Right hindlimb (tissue), 1 donor: Measurements from ENCODE around the gene RGPD8.

Source experiments
- DNase-seq: peaks from one replicate; pipeline ENCODE4 v3.0.0-alpha.2; 2018

RGPD8 gene

DNA sequence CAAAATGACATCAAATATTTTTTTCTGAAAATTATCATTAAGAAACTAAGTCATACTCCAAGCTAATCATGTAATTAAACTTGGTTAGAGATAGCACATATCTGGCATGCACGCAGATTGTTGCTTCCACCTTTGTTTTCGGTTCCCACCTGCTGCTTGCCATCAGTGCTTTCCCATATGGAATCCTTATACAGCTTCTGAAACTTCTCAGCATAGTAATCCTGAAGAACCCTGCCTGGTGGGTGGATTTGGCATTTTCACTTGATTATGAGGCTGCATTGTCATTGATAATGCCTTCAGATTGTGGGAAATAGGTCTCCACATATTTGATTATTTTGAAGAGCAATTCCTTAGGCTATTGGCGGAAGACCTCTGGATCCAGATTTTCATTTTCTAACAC is 110.5 kb downstream of the RGPD8 start:
- no peak for DNase-seq

DNA sequence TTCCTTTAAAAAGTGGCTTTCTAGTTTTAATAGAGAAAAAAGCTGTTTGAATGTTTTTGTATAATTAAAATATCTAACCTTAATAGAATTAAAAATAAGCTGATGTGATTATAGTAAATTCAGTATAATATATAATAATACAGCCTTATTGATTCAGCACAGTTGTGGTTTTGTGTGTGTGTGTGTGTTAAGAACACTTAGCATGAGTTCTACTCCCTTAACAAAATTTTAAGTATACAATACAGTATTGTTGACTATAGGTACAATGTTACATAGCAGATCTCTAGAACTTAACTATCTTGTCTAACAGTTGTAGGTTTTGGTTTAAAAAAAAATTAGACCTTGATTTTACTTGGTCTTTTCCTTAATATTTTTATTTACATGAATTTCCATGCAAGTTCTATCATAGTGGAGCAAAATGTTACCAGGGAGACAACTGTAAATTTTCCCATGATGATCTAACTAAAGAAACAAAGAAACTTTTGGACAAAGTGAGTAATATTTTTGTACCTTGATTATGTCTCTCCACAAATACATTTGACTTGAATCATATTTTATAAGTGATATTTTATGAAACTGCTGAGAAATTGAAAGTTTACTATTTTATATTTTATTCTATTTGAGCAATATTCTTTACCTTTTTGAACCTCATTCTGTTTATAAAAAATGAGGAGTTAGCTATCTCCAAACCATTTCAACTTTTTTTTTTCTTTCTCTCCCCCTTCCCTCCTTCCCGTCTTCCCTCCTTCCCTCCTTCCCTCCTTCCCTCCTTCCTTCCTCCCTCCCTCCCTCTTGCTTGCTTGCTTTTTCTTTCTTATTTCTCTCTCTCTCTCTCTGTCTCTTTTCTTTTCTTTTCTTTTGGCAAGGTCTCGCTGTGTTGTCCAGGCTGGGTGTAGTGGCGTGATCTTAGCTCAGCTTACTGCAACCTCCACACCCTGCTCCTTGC is 111.8 kb downstream of the RGPD8 start:
- no peak for DNase-seq
